Liver (tissue), 3 donors: ENCODE data around the gene RCAN3.

Experiments
- EGR1 ChIP-seq, 2 donors: IDR thresholded peaks; 2 replicates each; pipeline ENCODE4 v1.6.1; 2016 to 2018; ENCODE audit warnings: antibody characterized with exemption in 2 of 2, low read depth in 2 of 2
- RAD21 ChIP-seq, 2 donors: IDR thresholded peaks; 2 replicates each; pipeline ENCODE4 v1.6.1; 2016; ENCODE audit warnings: antibody characterized with exemption in 2 of 2, mild to moderate bottlenecking in 2 of 2
- SP1 ChIP-seq: IDR thresholded peaks from 2 replicates; pipeline ENCODE4 v1.6.1; 2018; ENCODE audit warnings: antibody characterized with exemption, mild to moderate bottlenecking
- TAF1 ChIP-seq: conservative IDR thresholded peaks from 2 replicates; pipeline ENCODE4 v1.6.1; 2016; ENCODE audit warnings: antibody characterized with exemption, mild to moderate bottlenecking
- TF ChIP-seq, protein P1 (sequence below): IDR thresholded peaks from 2 replicates; pipeline ENCODE4 v1.6.1; 2016; ENCODE audit warnings: antibody characterized with exemption, mild to moderate bottlenecking
- TF ChIP-seq, protein P2 (sequence below): fragments of 150-350 bp; IDR thresholded peaks from 2 replicates; pipeline ENCODE4 v1.5.1; 2017; ENCODE audit warnings: improper control_type of control experiment, low read depth, low read length; ENCODE audit not compliant: missing input control
- TF ChIP-seq, protein P3 (sequence below): IDR thresholded peaks from 2 replicates; pipeline ENCODE4 v1.6.1; 2016; ENCODE audit warnings: antibody characterized with exemption
- donor health status: healthy.
- donor health status: healthy.

DNA sequence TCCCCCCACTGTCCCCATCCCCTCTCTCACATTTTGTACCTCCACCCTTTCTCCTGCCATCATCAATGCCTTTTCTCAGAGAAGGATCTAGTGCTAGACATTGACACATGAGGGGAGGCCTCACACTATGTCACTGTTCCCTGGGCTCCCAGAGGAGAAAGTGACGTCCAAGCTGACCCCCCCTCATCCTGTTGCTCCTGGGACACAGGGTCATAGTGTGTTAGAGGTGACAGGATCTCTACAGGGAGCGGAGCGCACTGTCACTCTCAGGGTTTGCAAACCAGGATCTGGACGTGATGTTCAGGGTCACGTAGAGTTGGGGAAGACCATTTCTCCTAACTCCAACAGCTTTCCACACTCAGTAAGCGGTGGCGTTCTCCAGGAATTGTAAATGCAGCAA is 55.8 kb downstream of the RCAN3 start:
- TF ChIP-seq, protein P1, sequence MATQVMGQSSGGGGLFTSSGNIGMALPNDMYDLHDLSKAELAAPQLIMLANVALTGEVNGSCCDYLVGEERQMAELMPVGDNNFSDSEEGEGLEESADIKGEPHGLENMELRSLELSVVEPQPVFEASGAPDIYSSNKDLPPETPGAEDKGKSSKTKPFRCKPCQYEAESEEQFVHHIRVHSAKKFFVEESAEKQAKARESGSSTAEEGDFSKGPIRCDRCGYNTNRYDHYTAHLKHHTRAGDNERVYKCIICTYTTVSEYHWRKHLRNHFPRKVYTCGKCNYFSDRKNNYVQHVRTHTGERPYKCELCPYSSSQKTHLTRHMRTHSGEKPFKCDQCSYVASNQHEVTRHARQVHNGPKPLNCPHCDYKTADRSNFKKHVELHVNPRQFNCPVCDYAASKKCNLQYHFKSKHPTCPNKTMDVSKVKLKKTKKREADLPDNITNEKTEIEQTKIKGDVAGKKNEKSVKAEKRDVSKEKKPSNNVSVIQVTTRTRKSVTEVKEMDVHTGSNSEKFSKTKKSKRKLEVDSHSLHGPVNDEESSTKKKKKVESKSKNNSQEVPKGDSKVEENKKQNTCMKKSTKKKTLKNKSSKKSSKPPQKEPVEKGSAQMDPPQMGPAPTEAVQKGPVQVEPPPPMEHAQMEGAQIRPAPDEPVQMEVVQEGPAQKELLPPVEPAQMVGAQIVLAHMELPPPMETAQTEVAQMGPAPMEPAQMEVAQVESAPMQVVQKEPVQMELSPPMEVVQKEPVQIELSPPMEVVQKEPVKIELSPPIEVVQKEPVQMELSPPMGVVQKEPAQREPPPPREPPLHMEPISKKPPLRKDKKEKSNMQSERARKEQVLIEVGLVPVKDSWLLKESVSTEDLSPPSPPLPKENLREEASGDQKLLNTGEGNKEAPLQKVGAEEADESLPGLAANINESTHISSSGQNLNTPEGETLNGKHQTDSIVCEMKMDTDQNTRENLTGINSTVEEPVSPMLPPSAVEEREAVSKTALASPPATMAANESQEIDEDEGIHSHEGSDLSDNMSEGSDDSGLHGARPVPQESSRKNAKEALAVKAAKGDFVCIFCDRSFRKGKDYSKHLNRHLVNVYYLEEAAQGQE = no peak
- TF ChIP-seq, protein P2, sequence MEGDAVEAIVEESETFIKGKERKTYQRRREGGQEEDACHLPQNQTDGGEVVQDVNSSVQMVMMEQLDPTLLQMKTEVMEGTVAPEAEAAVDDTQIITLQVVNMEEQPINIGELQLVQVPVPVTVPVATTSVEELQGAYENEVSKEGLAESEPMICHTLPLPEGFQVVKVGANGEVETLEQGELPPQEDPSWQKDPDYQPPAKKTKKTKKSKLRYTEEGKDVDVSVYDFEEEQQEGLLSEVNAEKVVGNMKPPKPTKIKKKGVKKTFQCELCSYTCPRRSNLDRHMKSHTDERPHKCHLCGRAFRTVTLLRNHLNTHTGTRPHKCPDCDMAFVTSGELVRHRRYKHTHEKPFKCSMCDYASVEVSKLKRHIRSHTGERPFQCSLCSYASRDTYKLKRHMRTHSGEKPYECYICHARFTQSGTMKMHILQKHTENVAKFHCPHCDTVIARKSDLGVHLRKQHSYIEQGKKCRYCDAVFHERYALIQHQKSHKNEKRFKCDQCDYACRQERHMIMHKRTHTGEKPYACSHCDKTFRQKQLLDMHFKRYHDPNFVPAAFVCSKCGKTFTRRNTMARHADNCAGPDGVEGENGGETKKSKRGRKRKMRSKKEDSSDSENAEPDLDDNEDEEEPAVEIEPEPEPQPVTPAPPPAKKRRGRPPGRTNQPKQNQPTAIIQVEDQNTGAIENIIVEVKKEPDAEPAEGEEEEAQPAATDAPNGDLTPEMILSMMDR = no peak
- TF ChIP-seq TAF1 (no peak), RAD21 (IDR thresholded peaks at IDR 0.05) (no peak), EGR1 (IDR thresholded peaks at IDR 0.05; ENCODE audit: low read depth in 2 of 2) (no peak), SP1 (no peak)
- TF ChIP-seq, protein P3, sequence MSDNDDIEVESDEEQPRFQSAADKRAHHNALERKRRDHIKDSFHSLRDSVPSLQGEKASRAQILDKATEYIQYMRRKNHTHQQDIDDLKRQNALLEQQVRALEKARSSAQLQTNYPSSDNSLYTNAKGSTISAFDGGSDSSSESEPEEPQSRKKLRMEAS = no peak
